PC-9 (cell line): ENCODE data around the gene LENG1. TPM values are rescaled to one million over a fixed set of nuclear protein-coding genes. Genes with fewer than 3 reads are reported as not detected.

Source experiments
- BruUV-seq: library from RNA; stranded (reverse); fragments of 400-500 nt; replicated peaks from 2 replicates; lab custom pipeline; 2021; lab: Mats Ljungman, UMichigan
- CTCF ChIA-PET: fragments of 300-600 bp; sonication (Branson Sonifier 250); formaldehyde crosslinking; loops from one replicate; lab custom pipeline; 2022; ENCODE audit warnings: antibody characterized with exemption; lab: Charles Lee
- POLR2A ChIA-PET: fragments of 300-600 bp; sonication (Branson Sonifier 250); formaldehyde crosslinking; loops from one replicate; lab custom pipeline; 2022; ENCODE audit warnings: antibody characterized with exemption; ENCODE audit not compliant: unreplicated experiment; lab: Charles Lee
- DNase-seq, 2 experiments: peaks; one replicate each; pipeline versions ENCODE4 v3.0.0 to v3.0.0-alpha.2; 2015 to 2022; ENCODE audit warnings: mixed read lengths in 1 of 2
- H2AFZ ChIP-seq: fragments of 200-600 bp; sonication (generic); 2 replicates; pipeline ENCODE4 v1.8.1; 2017; ENCODE audit warnings: antibody characterized with exemption
- H3F3A ChIP-seq: fragments of 200-600 bp; sonication (generic); 2 replicates; pipeline ENCODE4 v1.8.1; 2017; ENCODE audit warnings: antibody characterized with exemption, mild to moderate bottlenecking, low read depth; ENCODE audit not compliant: insufficient read depth
- H3K27ac ChIP-seq: fragments of 200-600 bp; sonication (generic); 2 replicates; pipeline ENCODE4 v1.6.1; 2016; ENCODE audit warnings: mixed run types
- H3K27me3 ChIP-seq: fragments of 200-600 bp; sonication (generic); 2 replicates; pipeline ENCODE4 v1.6.1; 2016; ENCODE audit warnings: low read depth, mixed run types; ENCODE audit not compliant: insufficient read depth
- H3K36me3 ChIP-seq: fragments of 200-600 bp; sonication (generic); 2 replicates; pipeline ENCODE4 v1.6.1; 2016; ENCODE audit warnings: low read depth, mixed run types
- H3K4me1 ChIP-seq: fragments of 200-600 bp; sonication (generic); replicated peaks from 2 replicates; pipeline ENCODE4 v1.6.1; 2016; ENCODE audit warnings: mixed run types; ENCODE audit not compliant: insufficient read depth
- H3K4me2 ChIP-seq: fragments of 200-600 bp; sonication (generic); 2 replicates; pipeline ENCODE4 v1.6.1; 2017; ENCODE audit warnings: mixed run types
- H3K4me3 ChIP-seq: fragments of 200-600 bp; sonication (generic); 2 replicates; pipeline ENCODE4 v1.6.1; 2016; ENCODE audit warnings: mixed run types
- H3K79me2 ChIP-seq: fragments of 200-600 bp; sonication (generic); 2 replicates; pipeline ENCODE4 v1.6.1; 2017; ENCODE audit warnings: low read depth, mixed run types
- H3K9me2 ChIP-seq: fragments of 200-600 bp; sonication (generic); 2 replicates; pipeline ENCODE4 v1.8.1; 2017; ENCODE audit warnings: mild to moderate bottlenecking; ENCODE audit not compliant: insufficient read depth
- H3K9me3 ChIP-seq: fragments of 200-600 bp; sonication (generic); 2 replicates; pipeline ENCODE4 v1.8.1; 2016; ENCODE audit warnings: low read depth; ENCODE audit not compliant: insufficient read depth
- H4K20me1 ChIP-seq: fragments of 200-600 bp; sonication (generic); 2 replicates; pipeline ENCODE4 v1.8.1; 2017; ENCODE audit not compliant: insufficient read depth
- CTCF ChIP-seq: fragments of 200-600 bp; sonication (generic); conservative IDR thresholded peaks from 2 replicates; pipeline ENCODE4 v1.6.1; 2017; ENCODE audit warnings: mixed run types, antibody characterized with exemption, mild to moderate bottlenecking, moderate library complexity
- EZH2 ChIP-seq: fragments of 200-600 bp; sonication (generic); IDR thresholded peaks from 2 replicates; pipeline ENCODE4 v1.8.0; 2017; ENCODE audit warnings: antibody characterized with exemption, low read depth
- intact Hi-C: fragments of 100-400 bp; cut with micrococcal nuclease; formaldehyde crosslinking; loops from one replicate; pipeline ENCODE4 v1.10.0; 2022; ENCODE audit not compliant: unreplicated experiment
- total RNA-seq: library from RNA; stranded (reverse); gene quantifications from 2 replicates; pipeline ENCODE4 v1.2.3, GENCODE V29; 2021

Gene LENG1
- total RNA-seq, 1 experiment from 2014 or later, result 6.7 TPM

GRCh38 chr19:54136864-54137698 is 22.4 kb downstream of the LENG1 start:
- no TSS peak for BruUV-seq
- peaks cover 23% of the 10 kb centered on the region for H3F3A ChIP-seq
- H3K27me3 ChIP-seq, result no peaks in the 10 kb centered on the region
- no peaks in the 10 kb centered on the region for H3K9me3 ChIP-seq
- H3K4me2 ChIP-seq, result peak overlapping the region; percentile 97
- intact Hi-C loops, result loop anchor here (1.0 to 2.0 kb wide), 7 partner anchors 22 to 311 kb away; partner anchors contain the start of genes LENG1, MYADM and NDUFA3
- peak; percentile 100 for DNase-seq
- H4K20me1 ChIP-seq, result peaks cover 35% of the 10 kb centered on the region
- H3K79me2 ChIP-seq, result peaks cover 44% of the 10 kb centered on the region
- POLR2A ChIA-PET, result interaction anchor here (0.5 to 1.7 kb wide), 31 partner anchors 11 to 1872 kb away, joined by 3 to 36 read pairs (median 6); partner anchors contain the start of genes LENG1, LENG8, MBOAT7 and MYADM
- H3K4me3 ChIP-seq, result peak overlapping the region; percentile 83
- peak overlapping the region; percentile 90 for H2AFZ ChIP-seq
- peaks cover 26% of the 10 kb centered on the region; the same call in 1 of the 2 replicates for H3K4me1 ChIP-seq
- H3K36me3 ChIP-seq, result peaks cover 8% of the 10 kb centered on the region
- no peaks in the 10 kb centered on the region for H3K9me2 ChIP-seq
- TF ChIP-seq EZH2, result no peak
- TF ChIP-seq CTCF, result no peak
- H3K27ac ChIP-seq, result peak overlapping the region; percentile 82
- CTCF ChIA-PET, result interaction anchor here (0.5 to 1.4 kb wide), 9 partner anchors 52 to 344 kb away, joined by 3 to 21 read pairs (median 7); partner anchors contain the start of gene MBOAT7

GRCh38 chr19:54136086-54136863 is 23.2 kb downstream of the LENG1 start:
- peaks cover 27% of the 10 kb centered on the region for H4K20me1 ChIP-seq
- no peaks in the 10 kb centered on the region for H3K27me3 ChIP-seq
- ChIA-PET POLR2A (interaction anchor here (0.6 to 1.7 kb wide), 18 partner anchors 12 to 1451 kb away, joined by 4 to 36 read pairs (median 7); partner anchors contain the start of genes LENG1, LENG8, MBOAT7 and MYADM), CTCF (interaction anchor here (0.7 to 1.4 kb wide), 4 partner anchors 53 to 343 kb away, joined by 3 to 21 read pairs (median 11); partner anchors contain the start of gene MBOAT7)
- H3K36me3 ChIP-seq, result peaks cover 1% of the 10 kb centered on the region
- no peaks in the 10 kb centered on the region for H3K9me2 ChIP-seq
- H3F3A ChIP-seq, result peaks cover 23% of the 10 kb centered on the region
- H3K79me2 ChIP-seq, result peaks cover 36% of the 10 kb centered on the region
- peak overlapping the region; percentile 90 for H2AFZ ChIP-seq
- H3K4me1 ChIP-seq, result peaks cover 26% of the 10 kb centered on the region; the same call in 1 of the 2 replicates
- peak overlapping the region; percentile 46 for H3K27ac ChIP-seq
- H3K4me3 ChIP-seq, result peak overlapping the region; percentile 69
- H3K9me3 ChIP-seq, result no peaks in the 10 kb centered on the region
- TSS peak; percentile 95 for BruUV-seq
- intact Hi-C loops, result loop anchor here (2.0 kb wide), 1 partner anchor 155 kb away; no protein-coding TSS in a partner anchor
- peak overlapping the region; percentile 97 for H3K4me2 ChIP-seq
- peak in 1 of 2 experiments; percentile 18 for DNase-seq
- no peak for TF ChIP-seq CTCF
- no peak for TF ChIP-seq EZH2
